GM23338 (cell line): ENCODE results near the gene MINDY4. TPM values are rescaled to one million over a fixed set of nuclear protein-coding genes. Genes with fewer than 3 reads are reported as not detected.

Source experiments
- ATAC-seq: fragments of 200-7000 bp; cut with Tn5 transposase; 3 replicates; pipeline ENCODE4 v1.9.1; 2020
- DNase-seq: peaks from one replicate; pipeline ENCODE4 v3.0.0-alpha.2; 2015; ENCODE audit warnings: low spot score
- H2AFZ ChIP-seq: fragments of 200-600 bp; sonication (generic); 2 replicates; pipeline ENCODE4 v1.8.0; 2016; ENCODE audit warnings: antibody characterized with exemption, mild to moderate bottlenecking, moderate library complexity
- H3F3A ChIP-seq: fragments of 200-600 bp; sonication (generic); replicated peaks from 2 replicates; pipeline ENCODE4 v1.8.0; 2017; ENCODE audit warnings: antibody characterized with exemption, mixed run types, low read depth
- H3K27ac ChIP-seq: fragments of 200-600 bp; sonication (generic); 2 replicates; pipeline ENCODE4 v1.6.1; 2016; ENCODE audit warnings: low read depth
- H3K27me3 ChIP-seq: fragments of 200-600 bp; sonication (generic); 2 replicates; pipeline ENCODE4 v1.8.0; 2016; ENCODE audit warnings: mild to moderate bottlenecking, mixed run types, moderate library complexity; ENCODE audit not compliant: insufficient read depth
- H3K36me3 ChIP-seq: fragments of 200-600 bp; sonication (generic); 2 replicates; pipeline ENCODE4 v1.8.0; 2016; ENCODE audit warnings: mild to moderate bottlenecking; ENCODE audit not compliant: insufficient read depth
- H3K4me1 ChIP-seq: fragments of 200-600 bp; sonication (generic); 2 replicates; pipeline ENCODE4 v1.8.0; 2016; ENCODE audit warnings: mild to moderate bottlenecking, moderate library complexity; ENCODE audit not compliant: insufficient read depth
- H3K4me2 ChIP-seq: fragments of 200-600 bp; sonication (generic); 2 replicates; pipeline ENCODE4 v1.7.1; 2017; ENCODE audit warnings: mixed run types
- H3K4me3 ChIP-seq: fragments of 200-600 bp; sonication (generic); 2 replicates; pipeline ENCODE4 v1.6.1; 2016; ENCODE audit warnings: mixed run types
- H3K79me2 ChIP-seq: fragments of 200-600 bp; sonication (generic); replicated peaks from 2 replicates; pipeline ENCODE4 v1.8.0; 2017; ENCODE audit warnings: mild to moderate bottlenecking; ENCODE audit not compliant: insufficient read depth
- H3K9me2 ChIP-seq: fragments of 200-600 bp; sonication (generic); 2 replicates; pipeline ENCODE4 v1.8.0; 2017; ENCODE audit not compliant: insufficient read depth
- H4K20me1 ChIP-seq: fragments of 200-600 bp; sonication (generic); replicated peaks from 2 replicates; pipeline ENCODE4 v1.8.0; 2017; ENCODE audit warnings: mild to moderate bottlenecking; ENCODE audit not compliant: insufficient read depth
- H3K27ac Mint-ChIP-seq: 2 replicates; pipeline ENCODE4 v1.8.0; 2020; ENCODE audit warnings: inconsistent platforms, mild to moderate bottlenecking, moderate library complexity, mixed read lengths
- H3K27me3 Mint-ChIP-seq: 3 replicates; pipeline ENCODE4 v1.8.0; 2022; ENCODE audit warnings: low read depth, mild to moderate bottlenecking, moderate library complexity, mixed read lengths, inconsistent platforms; ENCODE audit not compliant: insufficient read depth, poor library complexity
- H3K36me3 Mint-ChIP-seq: 3 replicates; pipeline ENCODE4 v1.8.0; 2021; ENCODE audit warnings: low read depth, mild to moderate bottlenecking, inconsistent platforms, moderate library complexity, mixed read lengths
- H3K4me1 Mint-ChIP-seq: 3 replicates; pipeline ENCODE4 v1.8.0; 2020; ENCODE audit warnings: mild to moderate bottlenecking, inconsistent platforms, mixed read lengths
- H3K4me3 Mint-ChIP-seq: 3 replicates; pipeline ENCODE4 v1.8.0; 2021; ENCODE audit warnings: moderate library complexity, mild to moderate bottlenecking, inconsistent platforms, mixed read lengths
- H3K9me3 Mint-ChIP-seq: 3 replicates; pipeline ENCODE4 v1.8.0; 2020; ENCODE audit warnings: moderate library complexity, mild to moderate bottlenecking, inconsistent platforms, mixed read lengths
- CREB1 ChIP-seq: fragments of 250-450 bp; sonication (Bioruptor Pico); IDR thresholded peaks from 2 replicates; pipeline ENCODE4 v1.5.0; 2020; ENCODE audit warnings: low read depth, mild to moderate bottlenecking, moderate library complexity
- CTCF ChIP-seq, 2 experiments: fragments of 200-600 bp in 1 of 2; sonication (generic) in 1 of 2; conservative IDR thresholded peaks; 2 replicates each; pipeline versions ENCODE4 v1.5.1 to v1.6.1; 2016 to 2017; ENCODE audit warnings: antibody characterized with exemption in 2 of 2, low read depth in 2 of 2, mild to moderate bottlenecking in 2 of 2, moderate library complexity in 1 of 2
- ETS1 ChIP-seq: IDR thresholded peaks from 2 replicates; pipeline ENCODE4 v1.6.1; 2016; ENCODE audit warnings: antibody characterized with exemption
- EZH2 ChIP-seq: fragments of 200-600 bp; sonication (generic); IDR thresholded peaks from one replicate; pipeline ENCODE4 v1.8.0; 2017; ENCODE audit warnings: antibody characterized with exemption, mild to moderate bottlenecking, low read depth; ENCODE audit not compliant: unreplicated experiment
- EZH2phosphoT487 ChIP-seq: fragments of 200-600 bp; sonication (generic); IDR thresholded peaks from one replicate; pipeline ENCODE4 v1.8.1; 2018; ENCODE audit warnings: antibody characterized with exemption; ENCODE audit not compliant: unreplicated experiment
- JUNB ChIP-seq: IDR thresholded peaks from one replicate; pipeline ENCODE4 v1.6.1; 2016; ENCODE audit warnings: antibody characterized with exemption; ENCODE audit not compliant: unreplicated experiment
- NANOG ChIP-seq: IDR thresholded peaks from 2 replicates; pipeline ENCODE4 v1.6.1; 2016; ENCODE audit warnings: antibody characterized with exemption, borderline replicate concordance
- POLR2AphosphoS5 ChIP-seq: IDR thresholded peaks from 2 replicates; pipeline ENCODE4 v1.6.1; 2016; ENCODE audit warnings: antibody characterized with exemption, low read depth
- REST ChIP-seq: IDR thresholded peaks from one replicate; pipeline ENCODE4 v1.6.1; 2018; ENCODE audit warnings: antibody characterized with exemption; ENCODE audit not compliant: unreplicated experiment
- STAT1 ChIP-seq: IDR thresholded peaks from one replicate; pipeline ENCODE4 v1.6.1; 2016; ENCODE audit warnings: antibody characterized with exemption; ENCODE audit not compliant: unreplicated experiment
- ZNF114 ChIP-seq: fragments of 250-450 bp; sonication (Bioruptor Pico); IDR thresholded peaks from 2 replicates; pipeline ENCODE4 v1.5.0; 2020; ENCODE audit warnings: mild to moderate bottlenecking, moderate library complexity
- ZNF331 ChIP-seq: fragments of 250-450 bp; sonication (Bioruptor Pico); IDR thresholded peaks from 2 replicates; pipeline ENCODE4 v1.5.0; 2020; ENCODE audit warnings: low read depth, mild to moderate bottlenecking, moderate library complexity
- ZNF462 ChIP-seq: fragments of 250-450 bp; sonication (Bioruptor Pico); IDR thresholded peaks from 2 replicates; pipeline ENCODE4 v1.5.0; 2020; ENCODE audit warnings: mild to moderate bottlenecking, moderate library complexity
- polyA plus RNA-seq: library from polyadenylated mRNA; unstranded; fragments of >200 nt; fragmentation: Nextera tagmentation; extraction: Ambion mirVana; gene quantifications from 2 replicates; pipeline ENCODE4 v1.2.1, GENCODE V29; 2016
- total RNA-seq: library from RNA; depleted of rRNA; stranded (reverse); fragments of >200 nt; shearing (Covaris generic); gene quantifications from 2 replicates; pipeline ENCODE4 v1.2.3, GENCODE V29; 2014

The MINDY4 gene
- total and polyA plus RNA-seq, 2 experiments from 2014 or later, result 1.7 to 4.4 TPM

GRCh38 chr7:30928254-30928872, 157.1 kb downstream of the MINDY4 start:
- DNase-seq, result no peak
- H3K36me3 ChIP-seq, result no peaks in the 10 kb centered on the region
- Mint-ChIP-seq H3K9me3 (no peaks in the 10 kb centered on the region), H3K27ac (no peak overlapping the region), H3K4me1 (no peaks in the 10 kb centered on the region), H3K4me3 (no peak overlapping the region), H3K27me3 (peaks cover 6% of the 10 kb centered on the region), H3K36me3 (no peaks in the 10 kb centered on the region)
- no peaks in the 10 kb centered on the region for H3F3A ChIP-seq
- no peak for ATAC-seq
- no peaks in the 10 kb centered on the region for H4K20me1 ChIP-seq
- H3K4me1 ChIP-seq, result no peaks in the 10 kb centered on the region
- no peaks in the 10 kb centered on the region for H3K79me2 ChIP-seq
- H3K27ac ChIP-seq, result no peak overlapping the region
- TF ChIP-seq EZH2phosphoT487 (no peak), ZNF114 (CRISPR knock-in tag) (no peak), EZH2 (no peak), NANOG (no peak), REST (no peak), ETS1 (no peak), JUNB (no peak), STAT1 (no peak), ZNF462 (no peak), CREB1 (CRISPR knock-in tag) (no peak), ZNF331 (CRISPR knock-in tag) (no peak), CTCF (conservative IDR thresholded peaks at IDR 0.05; ENCODE audit: low read depth in 2 of 2) (no peak), POLR2AphosphoS5 (no peak)
- no peak overlapping the region for H2AFZ ChIP-seq
- no peak overlapping the region for H3K4me3 ChIP-seq
- H3K9me2 ChIP-seq, result peaks cover 6% of the 10 kb centered on the region; the same call in 1 of the 2 replicates
- no peak overlapping the region for H3K4me2 ChIP-seq
- H3K27me3 ChIP-seq, result no peaks in the 10 kb centered on the region
